GM18870 (cell line): Measurements from ENCODE around the gene SMG7.

Source experiments
- ATAC-seq: cut with Tn5 transposase; IDR thresholded peaks from one replicate; pipeline ENCODE4 v1.9.1; 2021; ENCODE audit warnings: moderate library complexity; ENCODE audit not compliant: unreplicated experiment

SMG7 gene

DNA sequence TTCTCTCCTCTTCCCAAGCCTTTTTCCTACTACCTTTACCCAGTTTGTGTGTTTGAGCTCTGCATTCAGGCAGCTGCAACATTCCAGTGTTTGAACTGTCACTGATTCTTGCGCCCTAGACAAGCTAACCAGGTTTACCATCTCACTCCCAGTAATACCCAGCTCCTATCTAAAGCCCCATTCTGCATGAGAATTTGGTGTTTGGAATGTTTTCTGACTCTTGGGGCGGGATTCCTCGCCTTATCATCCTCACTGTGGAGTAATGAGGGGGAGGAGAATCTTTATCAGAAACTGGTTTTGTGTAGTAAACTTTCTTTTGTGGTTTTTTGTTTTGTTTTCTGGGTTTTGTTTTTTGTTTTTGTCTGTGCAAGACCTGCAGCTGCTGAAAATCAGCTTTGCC is 81.5 kb downstream of the SMG7 start:
- ATAC-seq: no peak

DNA sequence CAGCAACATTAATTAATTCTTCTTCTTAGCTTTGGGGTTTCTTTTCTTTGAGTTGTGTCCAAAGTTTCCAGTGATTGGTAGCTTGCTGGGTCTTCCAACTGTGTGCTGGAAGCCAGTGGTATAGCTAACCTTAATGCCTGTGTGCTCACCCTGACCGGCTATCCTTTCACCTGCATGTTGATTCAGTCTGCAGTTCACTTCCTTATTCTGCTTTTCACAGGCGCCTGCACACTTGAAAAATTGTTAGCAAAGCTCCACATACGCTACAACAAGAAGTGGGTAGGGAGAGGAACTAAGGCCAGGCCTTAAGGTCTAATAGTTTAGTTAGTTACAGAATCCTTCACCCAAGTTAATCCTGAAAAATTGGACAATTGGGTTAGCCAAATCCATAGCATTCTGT is 82.3 kb downstream of the SMG7 start:
- no peak for ATAC-seq

DNA sequence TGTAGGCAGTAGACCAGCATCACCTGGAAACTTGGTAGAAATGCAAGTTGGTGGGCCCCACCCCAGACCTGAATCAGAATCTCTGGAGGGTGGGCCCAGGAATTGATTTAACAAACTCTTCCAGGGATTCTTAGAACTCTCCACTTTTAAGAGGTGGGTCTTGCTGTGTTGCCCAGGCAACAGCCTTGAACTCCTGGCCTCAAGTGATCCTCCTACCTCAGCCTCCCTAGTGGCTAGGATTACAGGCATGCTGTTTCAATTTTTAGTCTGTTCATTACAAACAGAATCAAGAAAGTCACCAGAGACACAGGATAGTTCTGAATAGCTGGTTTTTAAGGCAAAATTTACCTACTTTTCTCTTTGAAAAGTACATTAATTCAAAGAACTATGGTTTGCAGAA is 86.8 kb downstream of the SMG7 start:
- ATAC-seq: no peak

DNA sequence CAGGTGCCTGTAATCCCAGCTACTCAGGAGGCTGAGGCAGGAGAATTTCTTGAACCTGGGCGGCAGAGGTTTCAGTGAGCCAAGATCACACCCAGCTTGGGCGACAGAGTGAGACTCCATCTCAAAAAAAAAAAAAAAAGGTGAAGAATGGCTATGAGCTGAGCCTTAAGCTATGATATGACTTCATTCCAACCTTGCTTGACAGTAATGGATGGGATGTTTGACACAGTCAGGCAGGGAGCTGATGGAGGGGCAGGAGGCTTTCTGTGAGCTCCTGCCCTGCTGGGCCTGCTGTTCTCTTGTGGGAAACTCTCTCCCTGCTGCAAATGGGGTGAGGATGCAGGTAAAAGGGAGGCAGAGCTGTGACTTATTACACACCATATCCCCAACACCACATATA is 90.4 kb downstream of the SMG7 start:
- ATAC-seq: no peak

- no peak for ATAC-seq
Observed at GRCh38 chr1:183565261-183565660, 93.0 kb downstream of the SMG7 start.

DNA sequence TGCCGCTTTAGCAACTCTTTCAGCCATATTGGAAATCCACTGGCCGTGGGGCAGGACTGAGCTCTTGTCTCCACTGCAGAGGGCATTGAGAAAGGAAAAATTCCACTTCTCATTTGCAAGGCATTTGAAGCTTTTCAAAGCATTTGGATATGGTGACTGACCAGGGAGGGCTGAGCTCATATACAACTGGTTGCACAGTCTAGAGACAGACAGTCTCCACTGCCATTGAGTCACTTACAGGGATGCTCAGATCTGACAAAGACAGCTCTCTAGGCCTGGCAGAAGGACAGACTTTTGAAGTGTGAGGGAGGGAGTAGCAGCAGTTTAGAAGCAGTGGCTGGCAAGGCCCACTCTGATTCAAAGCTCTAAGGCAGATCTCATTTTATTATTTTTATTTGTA is 93.7 kb downstream of the SMG7 start:
- ATAC-seq: no peak

GRCh38 chr1:183567584-183567983 is 95.3 kb downstream of the SMG7 start:
- no peak for ATAC-seq

- no peak for ATAC-seq
Observed at GRCh38 chr1:183568176-183569021, 96.1 kb downstream of the SMG7 start.

DNA sequence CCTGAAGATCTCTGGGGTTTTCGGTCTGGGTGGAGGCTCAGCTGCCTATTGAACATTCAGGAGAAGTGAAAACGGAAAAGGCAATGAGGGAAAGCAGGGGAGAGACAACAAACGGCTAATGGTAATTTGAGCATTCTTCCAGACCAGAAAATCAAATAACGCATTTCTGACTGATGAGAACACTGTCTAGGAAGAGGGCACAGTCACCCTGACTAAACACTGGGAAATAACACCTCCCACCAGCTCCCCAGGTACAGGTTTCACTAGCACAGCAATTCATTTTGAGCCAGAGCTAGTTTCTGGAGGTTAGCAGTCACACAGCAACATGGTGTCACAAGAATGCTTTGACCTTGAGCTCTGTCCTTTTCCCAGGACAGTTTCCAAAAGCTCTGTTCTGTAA is 96.8 kb downstream of the SMG7 start:
- no peak for ATAC-seq

GRCh38 chr1:183569801-183570200 is 97.5 kb downstream of the SMG7 start:
- no peak for ATAC-seq

GRCh38 chr1:183570451-183570850 is 98.2 kb downstream of the SMG7 start:
- ATAC-seq: no peak

GRCh38 chr1:183571678-183572268 is 99.5 kb downstream of the SMG7 start:
- no peak for ATAC-seq

DNA sequence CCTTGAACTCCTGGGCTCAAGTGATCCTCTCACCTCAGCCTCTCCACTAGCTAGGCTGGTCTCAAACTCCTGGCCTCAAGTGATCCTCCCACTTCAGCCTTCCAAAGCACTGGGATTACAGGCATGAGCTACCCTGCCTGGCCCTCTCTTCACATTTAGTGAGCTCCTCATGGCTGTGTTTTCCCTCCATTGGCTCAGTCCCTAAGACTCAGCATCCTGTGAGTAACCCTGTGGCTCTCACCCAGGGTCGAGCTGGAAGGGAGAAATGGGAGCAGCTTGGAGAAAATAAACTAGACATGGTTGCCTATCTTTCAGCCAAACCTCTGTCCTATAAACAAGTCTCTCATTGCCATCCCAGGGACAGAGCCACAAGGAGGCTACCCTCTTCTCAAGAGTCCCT is 100.4 kb downstream of the SMG7 start:
- no peak for ATAC-seq

DNA sequence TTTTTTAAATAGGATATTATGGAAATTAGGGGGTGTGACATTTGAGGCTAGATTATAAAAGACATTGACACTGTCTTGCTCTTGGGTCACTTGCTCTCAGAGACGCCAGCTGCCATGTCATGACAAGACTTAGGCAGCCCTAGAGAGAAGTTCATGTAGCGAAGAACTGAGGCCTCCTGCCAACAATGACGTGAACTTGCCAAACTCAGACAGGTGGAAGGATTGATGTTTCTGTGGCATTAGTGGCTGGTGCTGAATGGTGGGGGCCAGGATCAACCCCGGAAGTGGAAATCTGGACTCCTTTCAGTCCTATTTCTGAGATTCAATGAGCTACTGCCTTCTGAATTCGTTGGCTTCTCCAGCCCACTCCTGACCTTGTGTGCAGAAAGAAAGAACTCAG is 103.3 kb downstream of the SMG7 start:
- no peak for ATAC-seq

GRCh38 chr1:183576537-183576936 is 104.2 kb downstream of the SMG7 start:
- no peak for ATAC-seq

- no peak for ATAC-seq
Observed at GRCh38 chr1:183577897-183578465, 105.7 kb downstream of the SMG7 start.

DNA sequence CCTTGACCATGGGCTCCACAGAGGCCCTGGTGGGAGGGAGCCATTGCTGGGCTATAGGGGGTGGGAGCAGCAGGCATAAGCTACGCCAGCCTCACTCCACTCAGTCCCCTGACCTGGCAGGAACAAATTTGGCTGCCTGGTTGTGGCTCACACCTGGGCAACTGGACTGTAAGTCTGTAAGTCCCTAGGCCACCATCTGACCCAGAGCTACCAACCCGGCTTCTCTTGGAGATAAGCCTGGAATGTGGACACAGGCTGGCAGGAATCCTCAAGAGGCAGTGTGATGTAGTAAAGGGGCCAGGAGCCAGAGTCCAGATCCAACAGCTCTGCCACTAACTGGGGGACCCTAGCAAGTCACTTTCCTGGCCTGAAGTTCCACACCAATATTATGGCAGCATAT is 106.6 kb downstream of the SMG7 start:
- no peak for ATAC-seq

DNA sequence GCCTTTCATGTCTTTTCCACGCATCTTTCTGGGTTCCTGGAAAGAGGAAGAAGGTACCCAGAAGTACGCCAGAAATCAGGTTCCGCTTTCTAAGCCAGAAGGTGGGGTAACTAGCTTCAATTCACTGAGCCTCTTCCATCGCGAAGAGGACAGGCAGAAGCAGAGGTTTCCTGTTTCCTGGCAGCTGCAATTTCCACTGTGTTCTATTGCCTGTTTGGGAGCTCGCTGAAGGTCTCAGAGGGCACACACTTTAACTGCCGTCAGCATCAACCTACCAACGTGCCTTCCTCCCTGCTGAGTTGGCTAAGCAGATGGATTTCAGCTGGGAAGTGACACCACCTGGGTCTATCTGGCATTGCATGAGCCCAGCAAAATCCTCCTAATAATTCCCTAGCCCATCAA is 108.0 kb downstream of the SMG7 start:
- no peak for ATAC-seq

- ATAC-seq: no peak
Observed at GRCh38 chr1:183582021-183582713, 109.9 kb downstream of the SMG7 start.

GRCh38 chr1:183583466-183583865 is 111.2 kb downstream of the SMG7 start:
- ATAC-seq: no peak

DNA sequence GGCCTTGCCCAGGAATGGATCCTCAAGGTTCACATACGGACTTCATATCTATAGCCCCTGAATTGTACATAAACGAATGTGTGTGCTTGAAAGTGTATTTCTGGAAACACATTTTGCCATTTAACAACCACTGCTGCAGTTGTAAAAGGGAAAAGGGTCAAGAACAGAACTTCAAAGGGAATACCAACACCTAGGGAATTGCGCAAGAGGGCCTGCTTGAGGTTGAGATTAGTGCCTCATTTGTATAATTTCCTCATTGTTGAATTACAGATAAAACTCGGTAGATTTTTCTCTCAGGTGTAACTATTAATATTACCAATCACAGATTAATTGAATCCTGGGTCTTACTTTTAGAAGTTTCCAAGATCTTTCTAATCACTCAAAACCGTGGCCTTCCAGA is 111.8 kb downstream of the SMG7 start:
- ATAC-seq: no peak

DNA sequence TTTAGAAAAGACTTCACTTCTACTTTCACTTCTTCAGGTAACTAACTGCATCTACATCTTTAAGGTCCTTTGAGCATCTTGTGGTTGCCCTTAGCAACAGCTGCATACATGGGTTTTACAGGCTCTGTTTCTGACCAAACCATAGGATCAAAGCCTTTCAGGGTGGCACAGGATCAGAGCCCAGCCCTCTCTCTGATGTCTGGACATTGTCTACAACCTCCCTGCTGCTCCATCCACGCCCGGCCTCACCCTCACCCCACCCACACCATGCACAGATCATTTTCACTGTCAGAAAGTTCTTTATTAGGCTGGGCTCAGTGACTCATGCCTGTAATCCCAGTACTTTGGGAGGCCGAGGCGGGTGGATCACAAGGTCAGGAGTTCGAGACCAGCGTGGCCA is 112.7 kb downstream of the SMG7 start:
- ATAC-seq: no peak
